Smooth muscle cell of the pulmonary artery (primary cell): ENCODE data around the gene ZNF287. TPM values are rescaled to one million over a fixed set of nuclear protein-coding genes. Genes with fewer than 3 reads are reported as not detected.

Experiments
- total RNA-seq: library from RNA; depleted of rRNA; stranded (reverse); fragments of >200 nt; gene quantifications from 2 replicates; pipeline ENCODE4 v1.2.3, GENCODE V29; 2014

The ZNF287 gene
- total RNA-seq = 6.6 and 8.9 TPM in 2 replicates

DNA sequence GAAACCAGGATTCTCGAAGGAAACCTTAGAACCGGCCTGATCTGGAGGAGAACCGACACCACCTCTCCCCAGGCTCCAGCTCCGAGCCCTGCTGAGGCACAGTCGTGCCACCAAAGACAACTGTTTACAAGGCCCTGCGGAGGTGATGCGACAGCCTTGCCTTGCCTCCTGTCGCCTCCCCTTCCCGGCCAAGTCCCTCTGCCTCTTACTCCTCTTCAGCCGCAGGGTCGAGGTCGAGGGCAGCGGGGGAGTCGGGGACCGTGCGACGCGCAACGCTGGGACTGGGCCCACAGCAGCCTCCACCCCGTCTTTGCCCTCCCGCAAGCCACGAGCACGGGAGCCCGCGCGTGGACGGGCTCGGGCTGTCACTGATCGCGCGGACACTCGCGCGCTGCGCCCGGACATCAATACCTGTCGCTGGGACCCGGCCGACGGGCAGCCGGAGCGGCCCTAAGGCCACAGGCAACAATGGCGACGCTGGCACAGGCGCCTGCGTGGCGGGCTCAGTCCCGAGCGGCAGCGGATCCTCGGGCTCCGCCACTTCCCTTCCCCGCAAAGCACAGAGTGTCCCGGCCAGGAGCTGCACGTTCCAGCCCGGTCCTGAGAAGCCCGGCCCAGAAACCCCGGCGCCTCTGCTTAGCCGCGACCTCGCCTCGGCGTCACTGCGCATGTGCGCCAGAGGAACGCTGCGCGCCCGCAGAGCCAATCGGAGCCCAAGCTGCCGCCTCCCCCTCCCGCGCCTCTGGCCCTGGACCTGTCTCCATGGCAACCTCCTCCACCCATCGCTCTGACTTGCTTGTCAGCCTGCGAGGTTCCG is at the start of gene ZNF287:
Gene ZNF287, minus strand, starts transcription at position 664 of the 817 bp plus-strand sequence. CDS start 1,473 bp downstream, outside the sequence.

Other genes with a start within 250 kb of the ZNF287 start
- 4.9 and 6.1 TPM in 2 replicates for gene CENPV, start 215.7 kb downstream of the ZNF287 start, total RNA-seq
- 1,820 and 2,231 TPM in 2 replicates for gene UBB, start 188.1 kb downstream of the ZNF287 start, total RNA-seq
- gene TRPV2, start 153.6 kb downstream of the ZNF287 start, total RNA-seq = 71.5 and 83.5 TPM in 2 replicates
- gene LRRC75A, start 77.0 kb downstream of the ZNF287 start, total RNA-seq = 1.7 and 2.1 TPM in 2 replicates
- 4.4 and 5.2 TPM in 2 replicates for gene ZNF624, start 84.6 kb upstream of the ZNF287 start, total RNA-seq
- 8.8 and 11.7 TPM in 2 replicates for gene CCDC144A, start 121.0 kb upstream of the ZNF287 start, total RNA-seq